HepG2 (cell line): ENCODE data around the gene TBC1D14. TPM values are rescaled to one million over a fixed set of nuclear protein-coding genes. Genes with fewer than 3 reads are reported as not detected.

ENCODE experiments used
- ATAC-seq: fragments of 200-7000 bp; cut with Tn5 transposase; 3 replicates; pipeline ENCODE4 v1.9.1; 2020; ENCODE audit warnings: mild to moderate bottlenecking, moderate library complexity
- BruUV-seq: library from RNA; stranded (reverse); fragments of 400-500 nt; replicated peaks from 2 replicates; lab custom pipeline; 2021; lab: Mats Ljungman, UMichigan
- CTCF ChIA-PET: fragments of 300-600 bp; formaldehyde crosslinking; extraction: SDS; loops from one replicate; lab custom pipeline; 2021; ENCODE audit warnings: low total read pairs, inconsistent platforms, low intra/inter-chr PET ratio; lab: Yijun Ruan, JAX
- POLR2A ChIA-PET: fragments of 350-600 bp; sonication (Branson Sonifier 250); formaldehyde crosslinking; loops from one replicate; lab custom pipeline; 2020; ENCODE audit warnings: antibody characterized with exemption, inconsistent platforms; lab: Yijun Ruan, JAX
- DNase-seq: peaks from one replicate; pipeline ENCODE4 v3.0.0-alpha.2; 2015; ENCODE audit warnings: low spot score
- FAIRE-seq: peaks from 3 replicates; lab custom pipeline; 2011; peaks lifted over from hg19 to GRCh38; lab: Jason Lieb, UNC
- H2AFZ ChIP-seq: one replicate; pipeline ENCODE4 v1.6.1; 2011; ENCODE audit warnings: low read length, inconsistent platforms
- H3K27ac ChIP-seq: fragments of 300-600 bp; 3 replicates; pipeline ENCODE4 v1.8.0; 2011; ENCODE audit warnings: mixed run types, mild to moderate bottlenecking, mixed read lengths, low read length, inconsistent platforms; ENCODE audit not compliant: insufficient read depth; ENCODE audit errors: extremely low read length
- H3K27me3 ChIP-seq, 2 experiments: fragments of 200-600 bp in 1 of 2; 2 replicates in 1 of 2; 3 replicates in 1 of 2; pipeline versions ENCODE4 v1.6.0 to v1.8.0; 2011; ENCODE audit warnings: low read length in 2 of 2, mild to moderate bottlenecking in 2 of 2, moderate library complexity in 2 of 2, inconsistent platforms in 1 of 2; ENCODE audit not compliant: insufficient read depth in 2 of 2, control insufficient read depth in 1 of 2
- H3K36me3 ChIP-seq, 2 experiments: fragments of 200-600 bp in 1 of 2; replicated peaks in 1 of 2; 2 replicates in 1 of 2; 3 replicates in 1 of 2; pipeline versions ENCODE4 v1.5.1 to v1.8.0; 2011; ENCODE audit warnings: low read length in 2 of 2, inconsistent platforms in 1 of 2; ENCODE audit not compliant: insufficient read depth in 2 of 2, control insufficient read depth in 1 of 2
- H3K4me1 ChIP-seq: 2 replicates; pipeline ENCODE4 v1.5.1; 2012; ENCODE audit warnings: low read length, inconsistent platforms; ENCODE audit not compliant: insufficient read depth
- H3K4me2 ChIP-seq: 2 replicates; pipeline ENCODE4 v1.6.0; 2011; ENCODE audit warnings: low read depth, low read length, inconsistent platforms
- H3K4me3 ChIP-seq, 3 experiments: fragments of 200-600 bp in 1 of 3; sonication (generic), shearing (Covaris generic) in 1 of 3; replicated peaks in 1 of 3; 2 replicates each; pipeline ENCODE4 v1.5.1; 2011 to 2016; ENCODE audit warnings: low read length in 3 of 3, inconsistent platforms in 2 of 3, low read depth in 2 of 3, mild to moderate bottlenecking in 2 of 3, control low read depth in 1 of 3, mixed read lengths in 1 of 3; ENCODE audit not compliant: insufficient read depth in 1 of 3
- H3K79me2 ChIP-seq: one replicate; pipeline ENCODE4 v1.6.1; 2011; ENCODE audit warnings: low read length, inconsistent platforms; ENCODE audit not compliant: insufficient read depth
- H3K9ac ChIP-seq: 2 replicates; pipeline ENCODE4 v1.6.0; 2011; ENCODE audit warnings: mild to moderate bottlenecking, low read depth, low read length, inconsistent platforms; ENCODE audit not compliant: insufficient read depth
- H3K9me3 ChIP-seq: 2 replicates; pipeline ENCODE4 v1.5.1; 2012; ENCODE audit warnings: mild to moderate bottlenecking, low read length
- H4K20me1 ChIP-seq: 2 replicates; pipeline ENCODE4 v1.6.0; 2011; ENCODE audit warnings: inconsistent platforms, mild to moderate bottlenecking, low read length, moderate library complexity; ENCODE audit not compliant: insufficient read depth
- CC2D1A ChIP-seq: sonication (generic); formaldehyde crosslinking; IDR thresholded peaks from 2 replicates; pipeline ENCODE4 v1.8.1; 2023; ENCODE audit warnings: mild to moderate bottlenecking, missing genetic modification reagents
- HBP1 ChIP-seq: IDR thresholded peaks from 2 replicates; pipeline ENCODE4 v1.6.1; 2016; ENCODE audit warnings: low read depth, control low read depth
- POLR2A ChIP-seq, 2 experiments: IDR thresholded peaks; 2 replicates each; pipeline ENCODE4 v1.6.1; 2011; ENCODE audit warnings: low read depth in 2 of 2, low read length in 2 of 2, mild to moderate bottlenecking in 1 of 2, moderate library complexity in 1 of 2; ENCODE audit not compliant: insufficient read depth in 1 of 2
- ZNF317 ChIP-seq: sonication (generic); formaldehyde crosslinking; IDR thresholded peaks from 2 replicates; pipeline ENCODE4 v1.5.0; 2020; ENCODE audit warnings: mild to moderate bottlenecking, missing genetic modification reagents
- WGBS: methylation state at CpG from one replicate; pipeline ENCODE4 v1.1.6; 2017; ENCODE audit warnings: low lambda C conversion rate; 5-methylcytosine and 5-hydroxymethylcytosine counted together
- in situ Hi-C: cut with HindIII; loops from 2 replicates; pipeline ENCODE4 v1.10.0; 2017; ENCODE audit warnings: low pct_unique_long_range_greater_than_20kb; ENCODE audit not compliant: extremely low pct_ligation_motif_present
- intact Hi-C: fragments of 100-400 bp; cut with micrococcal nuclease; formaldehyde crosslinking; loops from one replicate; pipeline ENCODE4 v1.10.0; 2022; ENCODE audit not compliant: unreplicated experiment
- polyA plus RNA-seq, 8 experiments: library from polyadenylated mRNA; depleted of rRNA in 3 of 8; stranded (reverse) in 7 of 8; unstranded in 1 of 8; fragments of >200 nt; fragmentation: Illumina TruSeq in 4 of 8; extraction: Trizol in 4 of 8; gene quantifications; 2 replicates each; pipeline versions ENCODE4 v1.2.1 to v1.2.3, GENCODE V29; 2011 to 2016; ENCODE audit warnings: low read depth in 4 of 8, missing spikeins in 1 of 8, mixed read lengths in 1 of 8; ENCODE audit not compliant: insufficient read depth in 1 of 8
- total RNA-seq, 5 experiments: library from RNA; depleted of rRNA; stranded (reverse); fragments of >200 nt; fragmentation: Illumina TruSeq; extraction: Trizol; gene quantifications; 2 replicates each; pipeline ENCODE4 v1.2.3, GENCODE V29; 2016; ENCODE audit warnings: low read depth in 1 of 5

TBC1D14 gene
- total and polyA plus RNA-seq, 2 of the 13 experiments (the other 11 are each of a cell fraction or from before 2014, with no cell fraction given) = 29.5 to 46.5 TPM

DNA sequence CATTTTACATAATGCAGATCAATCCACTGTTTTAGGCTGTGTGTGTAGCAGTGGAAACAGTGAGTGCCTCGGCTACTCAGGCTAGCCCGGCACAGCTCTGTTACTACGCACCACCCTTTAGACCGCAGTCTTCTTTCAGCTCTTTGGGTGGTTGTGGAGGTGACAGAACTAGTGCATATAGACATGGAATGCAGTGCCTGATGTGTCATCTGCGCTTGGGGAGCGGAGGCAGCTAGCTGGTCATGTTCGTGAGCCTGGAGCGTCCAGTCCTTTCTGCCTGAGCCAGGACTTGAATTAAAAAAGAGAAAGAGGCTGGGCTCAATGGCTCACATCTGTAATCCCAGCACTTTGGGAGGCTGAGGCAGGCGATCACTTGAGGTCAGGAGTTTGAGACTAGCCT lies 4.8 kb downstream of the TBC1D14 start:
- no peak for ATAC-seq
- CTCF ChIA-PET = no interaction called here
- POLR2A ChIA-PET = no interaction called here

More for the DNA sequence above, 4.8 kb downstream of the TBC1D14 start:
- Histone ChIP-seq H4K20me1 (peaks cover 50% of the 10 kb centered on the region; the same call in 1 of the 2 replicates), H3K9me3 (no peaks in the 10 kb centered on the region), H2AFZ (no peak overlapping the region), H3K79me2 (peaks cover 71% of the 10 kb centered on the region), H3K27ac (no peak overlapping the region), H3K27me3 (no peaks in the 10 kb centered on the region; a peak in 1 of 5 replicates), H3K4me1 (peaks cover 71% of the 10 kb centered on the region), H3K9ac (no peak overlapping the region), H3K36me3 (0 out of 5 replicates have a peak, but pooled peaks cover 0 to 2% of the 10 kb centered on the region in 2 experiments), H3K4me3 (no peak overlapping the region), H3K4me2 (no peak overlapping the region)
- WGBS = 90% methylated on average over 9 of the region's 9 CpGs
- FAIRE-seq = no peak
- in situ Hi-C loops = no loop called here
- DNase-seq = no peak
- TF ChIP-seq ZNF317 (CRISPR knock-in tag) = no peak
- no peak for TF ChIP-seq POLR2A (IDR thresholded peaks at IDR 0.05; ENCODE audit: insufficient read depth in 1 of 2, low read depth in 2 of 2, low read length in 2 of 2)
- no peak for TF ChIP-seq CC2D1A
- no peak for TF ChIP-seq HBP1
- intact Hi-C loops = loop anchor here (5.0 kb wide), 1 partner anchor 33 kb away; no protein-coding TSS in a partner anchor
- BruUV-seq = no TSS peak
